ENCODE results near the gene GPR12.

GPR12 gene

GRCh38 chr13:26759907-26760831, at the start of gene GPR12:
Gene GPR12 (minus strand): TSS chr13:26760786. CDS start chr13:26759827, 959 bp downstream.
- DNase-seq (ENCODE audit: low read depth in 2 of 2), result no peak

GRCh38 chr13:26810095-26810494, 49.5 kb upstream of the GPR12 start:
- DNase-seq (ENCODE audit: low read depth in 2 of 2), result no peak

- DNase-seq (ENCODE audit: low read depth in 2 of 2), result no peak
These were observed 46.3 kb upstream of the GPR12 start for GRCh38 chr13:26806891-26807290.

GRCh38 chr13:26787961-26788360, 27.4 kb upstream of the GPR12 start:
- DNase-seq (ENCODE audit: low read depth in 2 of 2), result no peak

- DNase-seq (ENCODE audit: low read depth in 2 of 2), result no peak
These were observed 26.2 kb upstream of the GPR12 start for GRCh38 chr13:26786651-26787295.

GRCh38 chr13:26785838-26786630, 25.4 kb upstream of the GPR12 start:
- DNase-seq (ENCODE audit: low read depth in 2 of 2), result peak; percentile 12 to 16

- DNase-seq (ENCODE audit: low read depth in 2 of 2), result no peak
These were observed 24.4 kb upstream of the GPR12 start for GRCh38 chr13:26784704-26785639.

- no peak for DNase-seq (ENCODE audit: low read depth in 2 of 2)
These were observed 19.8 kb upstream of the GPR12 start for GRCh38 chr13:26780411-26780810.

- DNase-seq (ENCODE audit: low read depth in 2 of 2), result no peak
These were observed 18.7 kb upstream of the GPR12 start for GRCh38 chr13:26779321-26779720.

- no peak for DNase-seq (ENCODE audit: low read depth in 2 of 2)
These were observed 11.9 kb upstream of the GPR12 start for GRCh38 chr13:26772531-26772930.

GRCh38 chr13:26771796-26772195, 11.2 kb upstream of the GPR12 start:
- no peak for DNase-seq (ENCODE audit: low read depth in 2 of 2)

- DNase-seq (ENCODE audit: low read depth in 2 of 2), result no peak
These were observed 2.3 kb upstream of the GPR12 start for GRCh38 chr13:26762745-26763345.

- no peak for DNase-seq (ENCODE audit: low read depth in 2 of 2)
These were observed 421 bp upstream of the GPR12 start for GRCh38 chr13:26760832-26761582.

- DNase-seq (ENCODE audit: low read depth in 2 of 2), result no peak
These were observed 1.2 kb downstream of the GPR12 start for GRCh38 chr13:26759249-26759906.

GRCh38 chr13:26758496-26759157, 2.0 kb downstream of the GPR12 start:
- no peak for DNase-seq (ENCODE audit: low read depth in 2 of 2)

GRCh38 chr13:26756961-26757360, 3.6 kb downstream of the GPR12 start:
- no peak for DNase-seq (ENCODE audit: low read depth in 2 of 2)

GRCh38 chr13:26752671-26753070, 7.9 kb downstream of the GPR12 start:
- no peak for DNase-seq (ENCODE audit: low read depth in 2 of 2)

- DNase-seq (ENCODE audit: low read depth in 2 of 2), result no peak
These were observed 10.7 kb downstream of the GPR12 start for GRCh38 chr13:26749905-26750304.

- no peak for DNase-seq (ENCODE audit: low read depth in 2 of 2)
These were observed 11.3 kb downstream of the GPR12 start for GRCh38 chr13:26749285-26749684.

Data from stimulated activated CD8-positive, alpha-beta memory T cell treated with anti-CD3 and anti-CD28 coated beads, Interleukin-2, amount 100 ng/mL, for 1 hour (primary cell).